Activated CD4-positive, alpha-beta T cell treated with anti-CD3 and anti-CD28 coated beads, Interleukin-2, amount 50 U/mL, for 1 hour (primary cell): Measurements from ENCODE around the gene JMJD1C.

Experiments
- DNase-seq: peaks from one replicate; pipeline ENCODE4 v3.0.0-alpha.2; 2020

Gene JMJD1C

GRCh38 chr10:63206997-63207811 lies 258.6 kb downstream of the JMJD1C start:
- no peak for DNase-seq

GRCh38 chr10:63206576-63206975 lies 259.2 kb downstream of the JMJD1C start:
- DNase-seq, result no peak

GRCh38 chr10:63205421-63205820 lies 260.4 kb downstream of the JMJD1C start:
- no peak for DNase-seq

GRCh38 chr10:63204667-63205391 lies 260.9 kb downstream of the JMJD1C start:
- no peak for DNase-seq

GRCh38 chr10:63201118-63201517 lies 264.7 kb downstream of the JMJD1C start:
- no peak for DNase-seq

- DNase-seq, result no peak
Measured at GRCh38 chr10:63200431-63200830, 265.3 kb downstream of the JMJD1C start.

- no peak for DNase-seq
Measured at GRCh38 chr10:63199716-63200115, 266.1 kb downstream of the JMJD1C start.

DNA sequence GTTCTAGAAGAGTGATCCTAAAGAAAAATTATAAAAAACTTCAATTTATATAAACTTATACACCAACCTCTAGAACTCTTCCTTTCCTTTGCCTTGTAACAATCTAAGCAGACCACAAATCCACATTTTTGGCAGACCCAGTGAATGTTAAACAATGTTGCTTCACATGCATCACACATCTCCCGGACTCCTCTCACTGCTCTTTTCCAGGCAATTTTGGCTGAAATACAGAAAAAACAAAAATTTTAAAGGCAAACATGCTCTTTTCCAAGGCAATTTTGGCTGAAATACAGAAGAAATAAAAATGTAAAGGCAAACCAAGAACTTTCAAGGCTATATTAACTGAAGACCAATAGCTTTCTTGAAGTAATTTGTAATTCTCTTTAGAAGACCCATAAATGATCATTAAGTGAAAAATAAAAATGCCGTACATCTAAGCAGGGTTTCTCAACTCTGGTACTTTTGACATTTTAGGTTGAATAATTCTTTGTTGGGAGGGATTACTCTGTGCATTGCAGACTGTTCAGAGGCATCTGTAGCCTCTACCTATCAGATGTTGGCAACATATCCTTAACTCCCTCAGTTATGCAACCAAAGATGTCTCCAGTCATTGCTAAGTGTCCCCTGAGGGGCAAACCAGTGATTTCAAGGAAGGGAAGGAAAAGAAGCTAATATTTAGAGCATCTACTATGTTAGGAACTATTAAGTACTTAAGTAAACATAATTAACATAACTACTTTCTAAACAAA lies 268.3 kb downstream of the JMJD1C start:
- DNase-seq, result no peak

- no peak for DNase-seq
Measured at GRCh38 chr10:63192826-63193225, 273.0 kb downstream of the JMJD1C start.

- no peak for DNase-seq
Measured at GRCh38 chr10:63175534-63175933, 290.2 kb downstream of the JMJD1C start.

GRCh38 chr10:63173468-63174232 lies 292.1 kb downstream of the JMJD1C start:
- no peak for DNase-seq

DNA sequence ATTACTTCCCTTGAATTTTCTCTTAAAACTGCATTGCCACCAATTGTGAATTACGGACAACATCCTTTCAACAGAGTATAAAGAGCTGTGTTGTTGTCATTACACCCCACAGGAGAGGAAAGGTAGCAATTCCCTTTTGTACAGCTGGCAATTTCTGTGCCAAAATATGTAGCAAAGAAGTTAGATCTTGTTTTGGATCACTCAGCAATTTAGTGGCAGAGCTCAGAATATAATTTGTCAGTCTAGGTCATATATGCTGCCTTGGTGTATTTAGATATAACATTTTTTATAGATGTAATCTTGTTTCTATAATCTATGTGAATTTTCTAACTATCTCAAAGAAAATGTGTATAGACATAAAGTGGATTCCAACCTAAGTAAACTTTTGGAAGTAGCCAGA lies 293.9 kb downstream of the JMJD1C start:
- DNase-seq, result no peak

DNA sequence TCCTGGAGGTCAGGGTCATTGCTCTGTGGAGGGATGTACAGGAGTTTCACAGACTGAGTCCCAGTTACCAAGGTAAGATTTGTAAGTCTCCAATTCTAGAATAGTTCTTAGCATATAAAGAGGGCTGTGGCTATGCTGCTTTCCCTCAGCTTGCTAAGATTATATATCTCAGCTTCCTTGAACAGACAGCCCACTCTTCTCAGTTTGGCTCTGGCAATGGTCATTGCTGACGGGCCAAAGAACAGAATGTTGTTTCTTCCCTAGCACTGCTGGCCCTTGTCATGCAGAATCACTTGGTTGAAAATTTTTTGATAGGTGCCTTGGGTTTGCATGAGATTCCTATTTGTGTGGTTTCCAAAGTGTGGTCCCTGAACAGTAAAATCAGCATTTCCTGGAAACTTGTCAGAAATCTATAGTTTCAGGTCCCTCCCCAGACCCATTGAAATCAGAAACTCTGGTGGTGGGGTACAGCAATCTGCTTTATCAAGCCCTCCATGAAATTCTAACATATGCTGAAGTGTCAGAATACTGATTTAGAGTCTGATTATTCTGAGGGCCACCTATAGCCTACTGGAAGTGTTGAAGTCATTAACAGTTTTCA lies 294.4 kb downstream of the JMJD1C start:
- no peak for DNase-seq

DNA sequence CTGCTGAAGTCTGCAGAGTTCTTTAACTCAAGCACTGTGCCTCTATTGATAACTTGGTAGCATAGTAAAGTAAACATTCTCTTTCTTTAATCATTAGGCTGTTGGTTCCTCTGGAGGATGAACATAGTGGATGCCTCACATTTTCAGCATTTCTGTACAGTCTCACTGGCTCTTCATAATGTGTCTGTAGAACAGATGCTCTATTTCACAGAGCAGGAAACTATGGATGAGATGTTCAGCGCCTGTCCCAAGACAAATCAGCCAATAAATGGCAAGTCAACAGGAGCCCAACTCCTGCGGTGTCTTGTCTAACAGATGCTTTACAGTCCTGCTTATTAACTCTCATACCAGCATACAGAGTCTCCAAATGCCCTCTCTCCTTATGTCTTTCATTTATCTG lies 296.2 kb downstream of the JMJD1C start:
- DNase-seq, result no peak

DNA sequence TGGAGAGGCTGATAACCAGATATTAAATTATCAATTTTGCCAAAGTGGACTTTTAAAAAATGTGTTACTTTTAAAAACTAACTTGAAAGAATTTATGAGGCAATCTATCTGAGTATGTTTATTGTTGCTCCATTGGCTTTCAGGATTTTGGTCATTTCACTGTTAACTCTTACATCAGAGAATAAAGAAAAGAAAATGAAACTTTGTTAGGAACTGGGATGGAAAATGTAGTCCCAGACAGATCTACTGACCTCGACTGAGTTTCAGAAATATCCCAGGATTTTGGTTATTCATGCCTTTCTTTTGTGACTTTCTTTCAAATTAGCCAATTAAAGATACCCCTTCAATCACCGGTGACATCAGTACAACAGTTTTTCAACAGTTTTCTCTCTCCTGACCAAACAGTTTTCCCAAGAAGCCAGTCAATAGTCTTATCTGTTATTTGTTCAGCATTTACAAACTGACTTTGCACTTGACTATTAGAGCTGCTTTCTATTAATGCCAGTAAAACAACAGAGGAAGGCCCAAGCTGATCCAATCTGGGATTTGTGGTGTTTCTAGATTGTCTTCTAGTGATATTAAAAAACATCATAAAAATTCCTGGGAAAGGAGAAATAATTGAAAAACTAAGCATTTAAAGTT lies 296.8 kb downstream of the JMJD1C start:
- DNase-seq, result no peak

GRCh38 chr10:63166742-63167258 lies 299.0 kb downstream of the JMJD1C start:
- no peak for DNase-seq

GRCh38 chr10:63165249-63165648 lies 300.5 kb downstream of the JMJD1C start:
- no peak for DNase-seq

DNA sequence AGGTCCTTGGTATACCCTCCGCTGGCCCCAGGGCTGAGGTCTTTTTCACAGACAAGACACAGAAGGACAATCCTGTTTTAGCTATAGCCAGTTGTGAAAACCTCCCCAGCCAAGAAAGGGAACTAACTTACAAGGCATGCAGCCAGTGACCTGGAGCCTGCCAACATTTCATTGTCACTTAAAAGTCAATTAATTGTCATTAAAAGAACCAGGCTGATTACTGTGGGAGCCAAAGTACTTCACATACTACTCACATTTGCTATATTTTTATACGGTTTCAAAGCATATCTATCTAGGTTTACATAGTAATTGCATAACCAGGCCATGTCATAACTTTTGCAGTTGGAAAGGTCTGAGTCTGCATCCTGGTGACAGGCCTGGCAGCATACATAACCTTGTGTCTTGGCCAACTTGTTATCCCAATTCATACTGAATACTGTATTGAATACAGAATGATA lies 301.6 kb downstream of the JMJD1C start:
- no peak for DNase-seq

DNA sequence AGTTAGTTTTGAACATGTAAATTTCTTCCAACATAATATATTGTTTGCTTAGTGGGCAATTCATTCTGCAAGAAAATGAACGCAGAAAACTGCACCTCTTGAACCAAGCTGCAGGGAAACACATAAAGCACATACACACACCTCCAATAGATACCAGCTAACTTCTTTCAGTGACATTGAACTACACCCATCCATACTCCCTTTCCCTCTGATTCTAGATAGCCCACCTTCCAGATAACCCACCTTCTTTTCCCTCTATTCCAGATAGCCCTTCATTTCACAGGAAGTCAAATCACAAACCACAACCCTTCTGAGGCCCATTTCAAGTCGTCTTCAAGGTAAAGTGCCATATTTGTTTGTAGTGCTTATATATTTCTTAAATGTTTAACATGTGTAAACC lies 304.2 kb downstream of the JMJD1C start:
- DNase-seq, result no peak

GRCh38 chr10:63157845-63158624 lies 307.7 kb downstream of the JMJD1C start:
- DNase-seq, result no peak

- no peak for DNase-seq
Measured at GRCh38 chr10:63156236-63156635, 309.5 kb downstream of the JMJD1C start.
